Body of pancreas (tissue), 4 donors: Measurements from ENCODE around the gene DHRS12. TPM values are rescaled to one million over a fixed set of nuclear protein-coding genes. Genes with fewer than 3 reads are reported as not detected.
"Not testable (repeated sequence)": the region's sequence is repeated elsewhere in the genome, so short reads cannot be mapped to it uniquely, and the experiment has no call there.

Source experiments
- ATAC-seq: fragments of 150-250 bp; one replicate; pipeline ENCODE4 v1.9.1; 2016
- DNase-seq, 4 donors: peaks; one replicate each; pipeline ENCODE4 v3.0.0-alpha.2; 2019
- H3K27ac ChIP-seq, 4 donors: fragments of 200-600 bp; sonication (generic); 1 replicate in 3 of 4; 2 replicates in 1 of 4; pipeline versions ENCODE4 v1.5.1 to v1.6.1; 2016 to 2019; ENCODE audit warnings: mild to moderate bottlenecking in 1 of 4, mixed read lengths in 1 of 4, moderate library complexity in 1 of 4
- H3K27me3 ChIP-seq, 2 donors: fragments of 200-600 bp; sonication (generic); one replicate each; pipeline ENCODE4 v1.6.0; 2016; ENCODE audit warnings: mild to moderate bottlenecking in 1 of 2
- H3K36me3 ChIP-seq, 2 donors: fragments of 200-600 bp; sonication (generic); replicated peaks in 1 of 2; 2 replicates each; pipeline ENCODE4 v1.5.1; 2016; ENCODE audit warnings: low read depth in 2 of 2; ENCODE audit not compliant: insufficient read depth in 1 of 2
- H3K4me1 ChIP-seq: fragments of 200-600 bp; sonication (generic); one replicate; pipeline ENCODE4 v1.6.0; 2016
- H3K4me3 ChIP-seq, 2 donors: fragments of 200-600 bp; sonication (generic); 1 replicate in 1 of 2; 2 replicates in 1 of 2; pipeline ENCODE4 v1.5.1; 2016 to 2019
- H3K9me3 ChIP-seq, 3 donors: fragments of 200-600 bp; sonication (generic); 1 replicate in 2 of 3; 2 replicates in 1 of 3; pipeline ENCODE4 v1.5.1; 2016
- CTCF ChIP-seq, 7 experiments: fragments of 450-650 bp in 4 of 7; fragments of 200-600 bp in 3 of 7; sonication (generic) in 3 of 7; IDR thresholded peaks; one replicate each; pipeline ENCODE4 v1.5.1; 2016 to 2019; ENCODE audit warnings: antibody characterized with exemption in 7 of 7
- POLR2A ChIP-seq, 3 donors: fragments of 450-650 bp; IDR thresholded peaks; one replicate each; pipeline ENCODE4 v1.6.1; 2016; ENCODE audit warnings: antibody characterized with exemption in 3 of 3, mild to moderate bottlenecking in 2 of 3
- WGBS, 2 donors: methylation state at CpG; one replicate each; pipeline ENCODE4 v1.1.5; 2017; 5-methylcytosine and 5-hydroxymethylcytosine counted together
- intact Hi-C: fragments of 100-400 bp; cut with DNase I; formaldehyde crosslinking; loops from one replicate; pipeline ENCODE4 v1.15.1; 2023
- total RNA-seq, 2 donors: library from RNA; depleted of rRNA; stranded (reverse); fragments of >200 nt; gene quantifications; one replicate each; pipeline ENCODE4 v1.1.0, GENCODE V29; 2016

The DHRS12 gene
- total RNA-seq, 2 donors from 2014 or later = 4.0 to 38.7 TPM

- TF ChIP-seq CTCF (IDR thresholded peaks at IDR 0.05) (no peak), POLR2A (IDR thresholded peaks at IDR 0.05) (no peak)
- no peaks in the 10 kb centered on the region for H3K27me3 ChIP-seq
- intact Hi-C loops = no loop called here
- ATAC-seq (no peak), DNase-seq (no peak)
- H3K4me1 ChIP-seq = no peaks in the 10 kb centered on the region
- 74 to 87% methylated on average over 2 of the region's 2 CpGs for WGBS, 2 donors
- H3K4me3 ChIP-seq = no peak overlapping the region
- no peaks in the 10 kb centered on the region for H3K36me3 ChIP-seq
- no peak overlapping the region for H3K27ac ChIP-seq
- H3K9me3 ChIP-seq = no peaks in the 10 kb centered on the region
Observed at GRCh38 chr13:51825165-51825592, 21.2 kb upstream of the DHRS12 start.

GRCh38 chr13:51824712-51825111, 20.7 kb upstream of the DHRS12 start:
- intact Hi-C loops, H3K36me3 ChIP-seq, H3K4me1 ChIP-seq, H3K27me3 ChIP-seq, H3K4me3 ChIP-seq, H3K9me3 ChIP-seq, ATAC-seq, DNase-seq, H3K27ac ChIP-seq: not testable (repeated sequence)
- WGBS, 2 donors = 86 to 91% methylated on average over 11 of the region's 11 CpGs

- no peaks in the 10 kb centered on the region for H3K27me3 ChIP-seq
- H3K4me3 ChIP-seq = no peak overlapping the region
- H3K27ac ChIP-seq = no peak overlapping the region
- no peaks in the 10 kb centered on the region for H3K9me3 ChIP-seq
- H3K4me1 ChIP-seq = no peaks in the 10 kb centered on the region
- 58 to 67% methylated on average over 2 of the region's 2 CpGs for WGBS, 2 donors
- DNase-seq (no peak), ATAC-seq (no peak)
- TF ChIP-seq CTCF (IDR thresholded peaks at IDR 0.05) (no peak), POLR2A (IDR thresholded peaks at IDR 0.05) (no peak)
- no peaks in the 10 kb centered on the region for H3K36me3 ChIP-seq
- intact Hi-C loops = no loop called here
Observed at GRCh38 chr13:51823863-51824262, 19.9 kb upstream of the DHRS12 start.

- TF ChIP-seq POLR2A (IDR thresholded peaks at IDR 0.05) = no peak
- TF ChIP-seq CTCF (IDR thresholded peaks at IDR 0.05) = no peak
- ATAC-seq (no peak), DNase-seq (no peak)
- Histone ChIP-seq H3K9me3 (no peaks in the 10 kb centered on the region), H3K36me3 (no peaks in the 10 kb centered on the region), H3K4me3 (no peak overlapping the region), H3K4me1 (no peaks in the 10 kb centered on the region), H3K27me3 (no peaks in the 10 kb centered on the region), H3K27ac (no peak overlapping the region)
- intact Hi-C loops = no loop called here
- WGBS, 2 donors = 88 to 90% methylated on average over 2 of the region's 2 CpGs
Observed at GRCh38 chr13:51823359-51823758, 19.4 kb upstream of the DHRS12 start.

- 73 to 86% methylated on average over 13 of the region's 13 CpGs for WGBS, 2 donors
- no peak for DNase-seq
- Histone ChIP-seq H3K36me3 (no peaks in the 10 kb centered on the region), H3K9me3 (no peaks in the 10 kb centered on the region), H3K4me3 (no peak overlapping the region), H3K4me1 (no peaks in the 10 kb centered on the region), H3K27me3 (no peaks in the 10 kb centered on the region), H3K27ac (no peak overlapping the region)
- ATAC-seq = no peak
- TF ChIP-seq CTCF (IDR thresholded peaks at IDR 0.05) = no peak
- no peak for TF ChIP-seq POLR2A (IDR thresholded peaks at IDR 0.05)
- intact Hi-C loops = no loop called here
Observed at GRCh38 chr13:51822106-51822815, 18.3 kb upstream of the DHRS12 start.
